NCI-H1694 (cell line): Measurements from ENCODE around the gene DUSP2.
"Not testable (repeated sequence)": the region's sequence is repeated elsewhere in the genome, so short reads cannot be mapped to it uniquely, and the experiment has no call there.

Source experiments
- DNase-seq: peaks from one replicate; lab custom pipeline; 2025; lab: John Stamatoyannopoulos, UW

DUSP2 gene

DNA sequence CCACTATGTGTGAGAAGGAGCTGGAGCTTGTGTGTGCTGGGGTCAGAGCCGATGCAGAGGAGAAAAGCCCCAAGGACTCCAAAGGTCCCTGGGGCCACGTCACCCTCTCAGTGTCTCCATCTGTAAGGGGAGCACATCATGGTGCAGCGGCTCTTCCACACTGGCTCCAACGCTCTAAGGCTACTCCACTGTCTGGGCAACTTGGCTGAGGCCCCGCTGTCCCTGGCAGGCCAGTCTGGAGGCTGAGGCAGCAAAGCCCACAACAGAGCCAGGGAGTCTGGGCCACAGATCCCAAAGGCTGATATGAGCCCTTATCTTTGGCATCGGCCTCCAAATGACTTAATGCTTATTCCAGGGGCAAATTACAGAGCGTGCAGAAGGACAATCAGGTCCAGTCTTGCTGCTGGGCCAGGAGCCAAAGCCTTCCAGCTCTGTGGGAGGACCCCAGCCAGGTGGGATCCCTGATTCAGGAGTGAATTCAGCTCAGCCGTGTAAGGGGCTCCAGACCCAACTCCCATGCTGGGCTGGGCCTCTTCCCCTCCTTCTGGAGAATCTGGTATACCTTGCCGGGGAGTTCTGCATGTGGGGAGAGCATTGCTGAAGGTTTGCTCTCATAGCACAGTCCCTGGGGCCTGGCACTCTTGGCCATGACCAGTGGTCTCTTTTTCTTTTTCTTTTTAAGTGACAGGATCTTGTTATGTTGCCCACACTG lies 1.8 kb upstream of the DUSP2 start:
- no peak for DNase-seq

DNA sequence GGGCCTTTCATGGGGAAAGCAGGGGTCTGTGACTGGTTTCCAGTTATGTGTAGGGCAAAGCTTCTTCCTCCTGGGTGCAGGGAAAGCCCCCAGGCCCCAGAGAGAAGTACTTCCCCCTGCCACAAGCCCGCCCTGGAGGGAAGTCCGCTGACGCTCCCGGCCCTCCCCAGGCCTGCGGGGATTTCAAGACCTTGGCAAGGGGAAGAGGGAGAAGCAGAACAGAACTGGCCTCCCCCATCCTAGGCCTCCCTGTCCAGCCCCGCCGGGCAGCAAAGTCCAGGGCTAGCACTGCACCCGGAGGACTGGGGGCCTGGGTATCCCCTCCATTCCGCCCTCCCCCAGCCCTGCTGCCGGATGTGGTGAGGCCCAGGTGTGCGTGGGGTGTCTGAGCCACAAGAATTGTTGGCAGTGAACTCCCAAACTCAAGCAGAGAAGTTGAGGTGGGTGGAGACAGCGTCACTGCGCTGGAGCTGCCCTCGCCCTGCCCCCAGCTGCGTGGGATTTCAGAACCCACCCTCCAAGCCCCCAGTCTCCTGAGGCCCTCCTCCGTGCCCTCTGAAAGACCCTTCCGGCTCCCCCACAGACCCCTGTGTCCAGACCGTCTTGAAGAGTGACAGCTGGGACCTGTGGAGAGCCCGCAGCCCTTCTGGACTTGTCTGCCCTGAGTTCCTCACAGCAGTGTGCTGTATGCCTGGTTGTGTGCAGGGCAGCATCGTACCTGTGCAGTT lies 1.1 kb upstream of the DUSP2 start:
- no peak for DNase-seq

DNA sequence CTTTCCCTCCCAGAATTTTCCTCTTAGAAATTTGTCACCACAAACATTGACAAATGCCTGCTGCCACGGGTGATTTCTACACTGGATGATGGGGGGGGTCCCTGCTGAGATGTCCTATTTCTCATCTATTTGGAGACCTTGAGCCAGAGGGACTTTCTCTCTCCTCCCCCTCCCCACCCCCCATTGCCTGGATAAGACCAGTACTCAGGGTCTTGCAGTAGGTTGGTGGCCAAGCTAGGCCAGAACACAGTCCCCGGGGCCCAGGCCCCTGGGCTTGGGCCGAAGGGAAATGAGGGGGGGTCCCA lies 560 bp upstream of the DUSP2 start:
- no peak for DNase-seq

DNA sequence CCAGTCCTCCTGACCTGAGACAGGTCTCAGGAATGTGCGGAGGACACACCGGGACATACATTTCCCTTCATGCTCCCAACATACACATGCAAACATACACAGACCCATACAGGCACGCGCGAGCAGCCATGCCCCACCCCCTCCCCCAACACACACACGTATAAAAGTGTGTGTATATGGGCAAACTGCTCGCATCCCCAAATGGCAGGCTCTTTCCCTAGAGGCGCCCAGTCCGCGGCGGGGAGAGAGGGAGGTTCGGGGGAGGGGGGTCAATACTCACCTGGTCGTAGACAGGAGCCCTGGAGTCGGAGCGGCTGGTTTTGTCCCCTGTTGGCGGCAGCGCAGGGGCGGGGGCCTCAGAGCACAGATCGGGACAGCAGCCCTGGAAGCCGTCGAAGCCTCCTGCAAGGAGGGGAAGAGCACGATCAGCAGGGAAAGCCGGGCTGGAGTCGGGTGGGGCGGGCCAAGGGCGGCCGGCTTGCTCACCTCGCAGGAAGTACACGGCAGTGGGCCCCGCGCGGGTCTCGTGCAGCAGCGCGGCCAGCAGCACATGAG lies 682 bp downstream of the DUSP2 start:
- no peak for DNase-seq

DNA sequence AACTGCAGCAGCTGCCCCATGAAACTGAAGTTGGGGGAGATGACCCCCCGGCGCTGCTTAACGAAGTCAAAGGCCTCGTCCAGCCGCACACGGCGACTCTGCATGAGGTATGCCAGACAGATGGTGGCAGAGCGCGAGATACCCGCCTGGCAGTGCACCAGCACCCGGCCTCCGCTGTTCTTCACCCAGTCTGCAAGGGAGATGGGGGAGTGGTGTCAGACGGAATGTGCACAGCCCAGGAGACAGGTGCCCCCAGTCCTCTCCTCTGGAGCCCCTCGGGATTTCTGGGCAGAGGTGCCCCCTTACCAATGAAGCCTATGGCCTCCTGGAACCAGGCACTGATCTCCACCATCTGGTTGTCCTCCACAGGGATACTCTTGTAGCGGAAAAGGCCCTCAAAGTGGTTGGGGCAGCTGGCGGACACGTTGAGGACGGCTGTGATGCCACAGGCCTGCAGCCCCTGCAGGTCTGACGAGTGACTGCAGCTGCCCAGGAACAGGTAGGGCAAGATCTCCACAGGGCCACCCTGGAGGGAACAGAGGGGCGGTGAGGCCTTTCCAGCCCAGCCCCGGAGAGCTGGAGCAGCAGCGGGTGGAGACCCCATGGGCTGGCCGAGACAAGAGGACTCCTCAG lies 1.3 kb downstream of the DUSP2 start:
- peak; percentile 65 for DNase-seq

DNA sequence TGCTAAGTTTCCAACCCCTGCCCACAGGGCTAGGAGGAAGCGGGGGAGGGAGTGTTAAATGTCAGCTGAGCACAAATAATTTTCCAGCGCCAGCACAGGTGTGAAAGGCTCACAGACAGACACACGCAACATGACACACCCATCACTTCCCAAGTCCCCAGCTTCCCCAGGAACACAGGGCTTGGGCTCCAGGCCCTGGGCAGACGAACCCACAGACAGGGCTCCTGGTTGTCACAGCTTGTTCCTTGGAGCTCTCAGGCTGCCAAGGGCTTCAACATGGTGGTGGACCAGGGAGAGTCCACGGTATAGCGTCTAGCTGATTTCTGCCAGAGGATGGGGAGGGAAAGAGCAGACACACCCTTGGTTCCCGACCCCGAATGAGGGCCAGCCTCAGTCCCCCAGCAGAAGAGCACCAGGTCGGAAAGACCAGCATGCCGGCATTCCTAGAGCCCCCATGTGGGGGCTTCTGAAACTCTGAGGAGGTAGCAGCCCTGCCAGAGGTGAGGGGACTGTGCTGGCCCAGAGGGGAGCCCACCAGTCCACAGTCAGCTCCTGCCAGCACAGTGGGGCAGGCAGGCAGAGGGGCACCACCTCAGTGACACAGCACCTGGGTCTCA lies 1.9 kb downstream of the DUSP2 start:
- no peak for DNase-seq

DNA sequence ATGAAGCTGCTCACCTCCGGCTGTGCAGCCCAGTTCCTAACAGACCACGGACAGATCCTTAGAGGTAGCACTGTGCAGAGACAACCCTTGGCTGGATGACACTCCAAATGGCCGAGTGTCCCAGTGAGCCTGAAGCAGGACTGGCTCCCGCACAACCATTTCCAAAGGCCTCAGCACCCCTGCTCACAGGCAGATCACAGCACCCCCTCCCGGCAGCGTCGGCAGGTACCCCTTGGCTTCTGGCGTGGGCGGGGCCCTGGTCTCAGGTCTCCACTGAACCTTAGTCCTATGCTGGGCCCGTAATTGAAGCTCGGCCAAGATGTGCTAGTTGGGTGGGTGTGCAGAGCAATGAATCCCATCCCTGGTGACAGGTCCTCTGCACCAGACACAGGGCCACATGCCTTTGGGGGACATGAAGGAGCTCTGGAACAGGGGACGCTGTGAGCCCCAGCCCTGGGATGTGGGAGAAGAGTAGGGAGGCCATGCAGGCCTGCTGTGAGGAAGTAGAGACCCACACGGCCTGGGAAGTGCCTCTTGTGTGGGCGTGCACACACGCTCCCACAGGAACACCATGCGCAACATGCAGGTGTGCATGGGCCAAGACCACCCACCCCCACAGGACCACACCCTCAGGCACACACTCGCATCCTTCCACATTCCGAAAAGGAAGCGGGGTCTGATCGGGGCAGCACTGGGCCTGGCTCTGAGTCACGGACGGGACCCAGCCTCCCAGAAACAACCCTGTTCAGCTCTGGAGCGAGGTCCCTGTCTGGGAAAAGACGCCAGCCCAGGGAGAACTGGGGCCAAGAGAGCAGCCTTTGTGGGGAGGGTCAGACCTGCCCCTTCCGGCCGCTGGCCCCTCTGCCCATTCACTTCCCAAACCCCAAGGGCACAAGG lies 2.8 kb downstream of the DUSP2 start:
- no peak for DNase-seq

DNA sequence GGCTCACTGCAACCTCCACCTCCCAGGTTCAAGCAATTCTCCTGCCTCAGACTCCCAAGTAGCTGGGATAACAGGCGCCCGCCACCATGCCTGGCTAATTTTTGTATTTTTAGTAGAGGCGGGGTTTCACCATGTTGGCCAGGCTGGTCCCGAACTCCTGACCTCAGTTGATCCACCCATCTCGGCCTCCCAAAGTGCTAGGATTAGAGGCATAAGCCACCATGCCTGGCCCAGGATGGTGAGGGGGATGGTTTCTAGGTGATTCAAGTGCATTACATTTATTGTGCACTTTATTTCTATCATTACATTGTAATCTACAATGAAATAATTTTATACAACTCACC lies 3.6 kb downstream of the DUSP2 start:
- DNase-seq = not testable (repeated sequence)

DNA sequence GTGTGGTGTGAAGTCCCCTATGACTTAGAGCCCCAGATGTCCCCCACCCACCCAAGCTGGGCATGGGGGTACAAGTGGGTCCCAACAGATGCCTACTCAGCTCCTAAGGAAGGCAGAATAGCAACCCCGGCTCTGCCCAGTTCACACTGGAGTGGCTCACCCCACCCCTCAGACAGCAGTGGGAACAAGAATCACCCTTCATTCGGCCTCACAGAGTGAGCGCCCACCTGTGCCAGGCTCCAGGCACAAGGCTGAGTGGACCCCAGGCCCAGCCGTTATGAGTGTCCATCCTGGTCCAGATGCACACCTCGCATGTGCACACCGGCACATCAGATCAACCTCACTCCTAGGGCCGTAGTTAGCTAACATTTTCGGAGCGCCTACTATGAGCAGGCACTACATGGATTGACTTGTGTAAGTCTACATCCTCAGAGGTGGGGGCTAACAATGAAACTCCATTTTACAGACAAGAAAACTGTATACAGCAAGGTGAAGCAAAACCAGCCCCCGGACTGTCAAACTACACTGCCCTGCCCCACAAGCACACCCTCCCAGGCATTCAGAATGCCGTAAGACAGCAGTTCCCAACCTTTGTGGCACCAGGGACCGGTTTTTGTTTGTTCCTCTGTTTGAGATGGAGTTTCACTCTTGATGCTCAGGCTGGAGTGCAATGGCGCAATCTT lies 4.2 kb downstream of the DUSP2 start:
- no peak for DNase-seq

DNA sequence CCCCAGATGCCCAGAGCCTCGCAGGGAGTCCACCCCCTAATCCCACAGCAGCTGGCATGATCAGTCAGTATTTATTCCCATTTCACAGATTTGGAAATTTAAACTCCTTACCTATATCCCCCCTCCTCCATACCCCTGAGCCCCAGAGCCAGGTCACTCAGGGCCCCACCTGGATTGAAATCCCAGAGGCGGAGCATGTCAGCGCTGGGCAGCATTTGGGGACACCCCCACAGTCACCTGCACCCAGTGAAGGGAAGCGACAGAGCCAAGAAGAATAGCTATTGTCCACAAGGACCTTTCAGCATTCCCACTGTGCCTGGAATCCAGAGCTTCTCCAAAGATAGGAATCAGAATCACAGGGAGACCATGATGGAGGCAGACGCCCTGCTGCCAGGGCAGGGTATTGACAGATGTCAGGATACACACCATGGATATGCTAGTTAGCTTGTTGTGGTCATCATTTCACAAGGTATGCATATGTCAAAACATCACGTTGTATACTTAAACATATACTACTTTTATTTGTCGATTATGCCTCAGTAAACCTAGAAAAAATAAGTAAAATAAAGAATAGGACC lies 6.0 kb downstream of the DUSP2 start:
- DNase-seq = no peak

DNA sequence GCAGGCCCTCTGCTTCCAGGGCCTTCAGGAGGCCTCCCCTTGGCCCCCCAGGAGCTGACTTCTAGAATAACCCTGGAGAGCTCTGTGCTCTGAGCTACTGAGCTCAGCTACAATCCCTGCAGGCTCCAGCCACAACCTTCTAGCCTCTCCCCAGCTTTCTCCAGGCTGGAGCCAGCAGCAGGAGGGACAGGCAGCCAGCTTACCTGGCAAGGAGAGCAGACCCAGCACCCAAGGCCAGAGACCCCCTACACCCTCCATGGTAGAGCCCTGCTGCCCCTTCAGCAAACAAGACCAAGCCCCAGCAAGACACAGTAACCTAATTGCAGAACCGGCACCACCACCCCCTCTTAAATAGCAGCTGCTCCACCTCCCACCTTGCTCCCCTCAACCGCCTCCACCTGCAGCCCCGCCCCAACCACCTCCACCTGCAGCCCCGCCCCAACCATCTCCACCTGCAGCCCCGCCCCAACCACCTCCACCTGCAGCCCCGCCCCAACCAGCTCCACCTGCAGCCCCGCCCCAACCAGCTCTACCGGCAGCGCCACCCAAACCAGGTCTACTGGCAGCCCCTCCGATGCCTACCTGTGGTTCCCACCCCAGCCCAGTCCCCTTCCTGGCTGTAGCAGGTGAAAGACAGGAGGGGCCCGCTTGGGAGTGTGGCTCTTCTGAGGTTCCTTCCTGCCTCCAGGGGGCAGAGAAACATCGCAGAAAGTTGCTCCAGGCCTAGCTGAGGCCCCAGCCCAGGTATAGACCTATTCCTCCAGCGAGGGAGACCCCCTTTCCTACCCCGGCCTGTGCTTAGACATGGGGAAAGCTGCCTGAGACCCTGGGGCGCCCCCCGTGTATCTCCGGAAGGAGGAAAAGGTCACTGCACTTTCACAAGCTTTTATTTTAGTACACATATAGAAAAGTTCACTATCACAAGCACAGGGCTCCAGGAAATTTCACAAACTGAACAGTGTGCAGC lies 6.8 kb downstream of the DUSP2 start, which contains the start of gene ASTL:
ASTL (minus strand) TSS at position 324 of the 967 bp plus-strand sequence; CDS start at position 258, 66 bp downstream.
- peak; percentile 46 for DNase-seq

DNA sequence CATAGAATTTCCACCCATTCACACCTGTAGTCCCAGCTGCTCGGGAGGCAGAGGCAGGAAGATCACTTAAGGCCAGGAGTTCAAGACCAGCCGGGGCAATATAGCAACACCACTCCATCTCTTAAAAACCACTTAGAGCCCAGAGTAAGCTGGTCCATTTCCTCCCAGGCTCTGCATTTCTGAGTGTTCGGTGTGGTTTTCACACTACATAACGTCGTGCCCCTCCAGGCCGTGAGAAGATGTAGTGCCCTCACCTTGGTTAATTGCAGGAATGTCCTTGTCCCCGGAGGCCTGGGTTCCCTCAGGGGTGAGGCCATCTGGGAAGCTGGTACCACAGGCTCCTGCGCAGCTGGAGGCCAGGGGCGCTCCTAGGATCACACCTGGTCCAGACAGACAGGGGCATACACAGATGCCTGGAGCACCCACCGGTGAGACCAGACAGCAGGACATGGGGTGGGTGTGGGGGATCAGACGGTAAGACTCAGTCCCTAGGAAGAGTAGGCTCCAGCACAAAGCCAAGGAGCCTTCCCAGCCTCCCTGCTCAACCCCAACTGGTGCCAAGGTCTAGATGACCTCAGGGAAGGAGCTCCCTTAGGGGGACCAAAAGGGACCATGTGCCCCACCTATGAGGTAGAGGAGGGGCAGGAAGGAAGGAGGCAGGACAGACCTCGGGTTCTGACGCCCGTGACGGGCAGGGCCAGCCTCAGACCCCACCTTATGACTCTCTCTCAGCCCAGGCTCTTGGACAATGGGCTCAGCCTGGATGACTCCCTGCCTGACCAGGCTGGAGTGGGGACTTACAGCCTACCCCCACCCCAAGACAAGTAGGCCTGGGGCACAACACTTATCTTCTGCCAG lies 7.7 kb downstream of the DUSP2 start:
- DNase-seq = no peak

DNA sequence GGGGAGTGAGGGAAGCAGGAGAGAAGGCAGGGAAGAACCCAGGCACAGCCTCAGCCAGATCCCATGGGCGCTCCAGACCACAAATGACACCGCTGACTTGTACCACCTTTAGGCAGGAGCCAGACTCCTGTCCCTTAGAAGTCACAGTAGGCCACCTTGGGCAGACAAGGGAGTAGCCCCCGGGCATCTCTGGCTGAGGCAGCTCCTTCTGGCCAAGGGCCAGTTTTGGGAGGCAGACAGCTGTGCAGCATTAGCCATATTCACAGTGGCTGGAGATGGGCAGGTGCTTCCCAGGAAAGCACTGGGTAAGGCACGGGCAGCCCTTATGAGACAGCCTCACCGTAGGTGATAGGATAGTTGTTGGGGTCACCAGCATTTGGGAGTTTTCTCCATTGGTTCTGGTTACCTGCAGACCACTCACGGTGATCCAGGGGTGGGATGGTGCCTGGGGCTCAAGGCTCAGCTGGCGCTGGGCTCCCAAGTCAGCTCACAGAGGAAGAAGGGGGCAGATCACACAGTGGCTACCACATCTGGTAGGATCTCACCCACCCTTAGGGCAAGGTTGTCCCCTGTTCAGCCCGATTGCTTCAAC lies 9.0 kb downstream of the DUSP2 start:
- DNase-seq = no peak

DNA sequence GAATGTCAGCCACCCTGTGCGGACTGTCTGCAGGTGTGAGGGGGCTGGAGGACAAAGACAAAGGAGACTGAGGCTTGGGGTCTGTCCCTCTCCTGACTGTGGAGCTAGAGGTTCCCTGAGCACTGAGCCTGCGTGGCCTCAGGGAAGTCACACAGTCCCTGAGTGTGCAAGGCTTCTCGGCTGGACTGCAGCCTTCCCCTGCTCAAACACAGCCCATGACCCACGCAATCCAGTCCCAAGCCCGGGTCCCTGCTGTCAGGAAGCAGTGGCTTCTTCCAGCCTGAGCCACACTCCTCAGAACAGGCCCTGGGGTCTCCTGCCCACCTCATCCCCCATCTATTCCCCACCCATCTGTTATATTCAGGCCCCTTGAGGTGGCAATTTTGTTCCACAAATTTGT lies 9.6 kb downstream of the DUSP2 start:
- DNase-seq = no peak

DNA sequence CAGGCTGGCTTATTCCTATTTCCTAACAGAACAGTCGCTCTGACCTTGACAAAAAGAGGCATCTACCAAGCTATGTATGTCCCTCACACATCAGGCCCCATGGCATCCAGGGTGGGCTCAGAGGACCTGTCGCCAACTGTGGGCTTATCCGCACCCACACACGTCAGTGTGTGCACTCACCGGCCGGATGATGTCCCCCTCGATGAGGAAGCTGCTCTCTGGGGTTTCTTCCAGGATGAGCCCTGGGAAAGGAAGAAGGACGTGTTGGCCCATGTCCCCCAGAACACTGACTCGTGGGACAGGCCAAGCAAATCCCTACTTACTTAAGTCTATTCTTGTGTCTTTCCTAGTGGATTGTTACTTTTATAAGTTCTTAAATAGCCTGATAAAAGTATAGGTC lies 10.1 kb downstream of the DUSP2 start:
- no peak for DNase-seq

DNA sequence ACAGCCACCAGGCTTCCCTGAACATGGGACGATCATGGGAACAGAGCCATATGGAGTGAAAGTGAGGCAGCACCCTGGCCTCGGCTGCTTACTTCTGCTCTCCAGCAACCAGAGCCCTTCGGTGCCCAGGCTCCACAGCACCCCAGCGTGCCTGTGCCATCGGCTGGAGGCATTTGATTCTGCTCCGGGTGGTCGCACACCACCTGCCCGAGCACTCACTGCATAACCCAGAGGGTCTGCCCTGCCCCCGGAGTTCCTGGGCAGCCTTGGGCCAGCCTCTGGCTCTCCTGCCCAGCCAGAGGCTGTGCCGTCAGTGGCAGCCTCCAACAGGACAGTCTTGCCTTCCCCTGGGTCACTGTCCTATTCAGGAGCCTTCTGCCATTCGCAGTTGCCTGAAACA lies 10.8 kb downstream of the DUSP2 start:
- no peak for DNase-seq

DNA sequence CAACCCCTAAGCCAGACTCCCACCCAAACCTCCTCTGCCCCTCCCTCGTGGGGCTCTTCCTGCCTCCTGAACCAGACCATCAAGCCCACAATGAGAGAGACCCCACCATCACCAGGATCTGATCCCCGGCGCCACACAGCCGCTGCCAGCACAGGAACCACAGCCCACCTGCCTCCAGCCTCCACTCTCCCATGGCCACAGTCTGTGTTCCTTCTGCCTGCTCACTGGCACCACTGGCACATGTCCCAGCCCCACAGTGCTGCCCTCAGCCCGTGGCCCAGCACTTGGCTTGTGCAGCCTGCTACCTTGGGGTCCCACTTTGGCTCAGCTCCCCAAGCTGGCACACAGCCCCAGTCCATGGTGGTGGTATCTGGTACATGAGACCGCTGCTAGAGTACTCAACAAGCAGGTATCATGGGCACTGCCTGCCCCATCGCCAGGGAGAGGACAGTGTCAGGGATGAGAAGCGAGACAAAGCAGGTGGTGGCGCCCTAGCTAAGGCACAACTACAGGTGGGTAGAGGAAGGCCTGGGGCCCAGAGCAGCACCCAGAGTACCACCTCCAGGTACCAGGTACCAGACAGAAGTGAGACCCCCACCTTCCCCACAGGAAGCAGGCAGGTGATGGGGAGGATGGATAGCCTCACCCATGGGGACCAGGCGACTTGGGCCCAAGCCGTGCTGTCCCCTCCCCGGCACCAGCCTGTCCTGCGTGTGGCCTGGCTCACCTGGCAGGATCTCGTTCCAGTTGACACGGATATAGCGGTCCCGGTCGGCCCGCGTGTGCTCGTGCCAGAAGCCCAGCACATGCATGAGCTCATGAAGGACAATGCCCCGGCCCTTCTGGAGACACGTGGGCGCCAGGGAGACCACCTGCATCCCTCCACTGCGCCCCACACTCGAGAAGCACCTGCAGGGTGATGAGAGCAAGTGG lies 13.2 kb downstream of the DUSP2 start:
- DNase-seq = no peak
